HG02642 (cell line): ENCODE results near the gene RYR2.

Source experiments
- ATAC-seq: cut with Tn5 transposase; IDR thresholded peaks from one replicate; pipeline ENCODE4 v1.9.1; 2021; ENCODE audit warnings: mild to moderate bottlenecking; ENCODE audit not compliant: unreplicated experiment, poor library complexity

The RYR2 gene

DNA sequence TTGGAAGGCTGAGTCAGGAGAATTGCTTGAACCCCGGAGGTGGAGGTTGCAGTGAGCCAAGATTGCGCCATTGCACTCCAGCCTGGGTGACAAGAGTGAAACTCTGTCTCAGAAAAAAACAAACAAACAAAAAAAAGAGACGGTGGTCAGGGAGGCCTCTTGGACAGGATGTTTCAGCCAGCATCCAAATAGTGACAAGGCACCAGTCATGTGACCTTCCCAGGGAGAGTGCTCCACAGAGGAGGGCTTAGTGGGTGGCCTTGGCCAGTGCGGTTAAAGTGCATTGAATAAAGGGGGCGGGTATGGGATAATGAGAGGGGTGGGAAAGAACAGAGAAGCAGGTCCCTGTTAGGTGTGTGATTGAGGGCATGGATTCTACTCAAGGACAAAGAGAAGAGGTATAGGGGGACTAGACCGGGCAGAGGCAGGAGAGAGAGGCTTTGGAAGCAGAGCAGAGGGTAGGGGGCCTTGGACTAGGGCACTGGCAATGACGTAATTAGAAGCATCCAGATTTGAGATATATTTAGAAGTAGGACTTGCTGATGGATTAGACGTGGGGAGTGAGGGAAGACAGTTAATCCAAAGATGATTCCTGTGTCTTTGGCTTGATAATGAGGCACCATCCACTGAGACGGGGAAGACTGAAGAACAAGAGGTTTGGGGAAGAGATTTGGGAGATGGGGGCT lies 12.0 kb upstream of the RYR2 start:
- no peak for ATAC-seq

GRCh38 chr1:237031480-237031879 lies 10.5 kb upstream of the RYR2 start:
- ATAC-seq, result no peak

GRCh38 chr1:237032029-237032428 lies 10.0 kb upstream of the RYR2 start:
- ATAC-seq, result peak; percentile 86

- no peak for ATAC-seq
Observed at GRCh38 chr1:237033061-237033460, 8.9 kb upstream of the RYR2 start.

GRCh38 chr1:237033804-237034203 lies 8.2 kb upstream of the RYR2 start:
- no peak for ATAC-seq

- no peak for ATAC-seq
Observed at GRCh38 chr1:237035759-237036158, 6.2 kb upstream of the RYR2 start.

DNA sequence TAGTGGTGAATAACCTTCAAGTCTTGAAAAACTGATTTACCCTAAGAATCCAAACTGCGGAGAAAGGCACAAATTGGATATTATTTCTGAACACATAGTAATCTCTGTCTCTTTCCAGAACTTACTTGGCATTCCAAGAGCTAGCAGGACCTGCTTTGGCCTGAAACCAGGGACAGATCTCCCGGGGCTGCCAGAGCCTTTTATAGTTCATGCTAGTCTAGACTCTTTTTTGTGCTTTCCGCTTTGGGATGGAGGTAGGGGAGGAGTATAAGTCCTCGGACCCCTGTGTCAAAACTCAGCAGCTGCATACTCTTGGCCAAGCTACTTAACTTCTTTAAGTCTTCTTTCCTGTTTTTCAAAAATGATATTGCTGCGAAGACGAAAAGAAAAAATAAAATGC lies 3.8 kb upstream of the RYR2 start:
- no peak for ATAC-seq

DNA sequence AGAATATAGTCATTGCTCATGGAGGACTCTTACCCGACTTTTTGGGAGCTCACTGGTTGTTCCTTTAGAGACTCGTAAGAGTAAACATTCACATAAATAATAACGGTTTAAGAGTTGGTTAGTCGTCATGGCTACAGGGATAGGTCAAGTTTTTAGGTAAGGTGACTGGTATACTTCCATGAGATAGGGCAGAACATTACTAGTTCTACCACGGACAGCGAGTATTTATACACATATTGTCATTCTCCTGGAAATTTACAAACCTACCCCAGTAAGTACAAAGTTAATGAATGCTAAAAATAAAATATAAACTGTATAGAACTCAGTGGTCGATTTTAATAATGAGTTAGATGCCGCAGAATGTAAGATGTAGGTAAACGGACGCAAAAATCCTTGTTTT lies 1.2 kb upstream of the RYR2 start:
- no peak for ATAC-seq

DNA sequence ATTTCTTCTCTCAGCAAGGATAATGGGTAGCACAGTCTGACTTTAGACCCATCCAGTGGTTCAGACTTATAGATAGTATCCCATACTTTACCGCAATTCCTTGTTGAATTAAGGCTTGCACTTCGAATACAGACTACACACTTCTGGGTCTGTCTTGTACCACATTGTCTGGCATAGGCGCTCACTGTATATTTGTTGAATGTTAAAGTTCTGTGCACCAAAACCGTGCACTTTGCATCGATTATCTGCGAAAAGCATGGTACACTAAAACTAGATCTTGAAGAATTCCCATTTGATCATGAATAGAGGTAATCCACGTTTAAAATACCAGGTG lies 556 bp upstream of the RYR2 start:
- no peak for ATAC-seq

DNA sequence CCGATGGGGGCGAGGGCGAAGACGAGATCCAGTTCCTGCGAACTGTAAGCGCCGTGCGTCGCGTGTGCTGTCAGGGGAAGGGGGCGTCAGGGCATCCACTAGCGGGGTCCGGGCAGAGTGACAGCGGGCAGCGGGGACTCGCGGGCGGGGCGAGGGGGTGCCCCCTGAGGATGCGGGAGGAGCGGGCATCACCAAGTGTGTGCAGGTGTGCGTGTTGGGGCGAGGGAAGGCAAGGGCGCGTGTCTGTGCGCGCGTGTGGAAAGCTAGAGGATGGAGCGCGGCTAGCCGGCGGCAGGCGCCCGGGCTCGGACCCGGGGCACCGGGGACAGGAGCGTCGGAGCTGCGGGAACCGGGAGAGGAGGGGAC lies 525 bp downstream of the RYR2 start:
- no peak for ATAC-seq

DNA sequence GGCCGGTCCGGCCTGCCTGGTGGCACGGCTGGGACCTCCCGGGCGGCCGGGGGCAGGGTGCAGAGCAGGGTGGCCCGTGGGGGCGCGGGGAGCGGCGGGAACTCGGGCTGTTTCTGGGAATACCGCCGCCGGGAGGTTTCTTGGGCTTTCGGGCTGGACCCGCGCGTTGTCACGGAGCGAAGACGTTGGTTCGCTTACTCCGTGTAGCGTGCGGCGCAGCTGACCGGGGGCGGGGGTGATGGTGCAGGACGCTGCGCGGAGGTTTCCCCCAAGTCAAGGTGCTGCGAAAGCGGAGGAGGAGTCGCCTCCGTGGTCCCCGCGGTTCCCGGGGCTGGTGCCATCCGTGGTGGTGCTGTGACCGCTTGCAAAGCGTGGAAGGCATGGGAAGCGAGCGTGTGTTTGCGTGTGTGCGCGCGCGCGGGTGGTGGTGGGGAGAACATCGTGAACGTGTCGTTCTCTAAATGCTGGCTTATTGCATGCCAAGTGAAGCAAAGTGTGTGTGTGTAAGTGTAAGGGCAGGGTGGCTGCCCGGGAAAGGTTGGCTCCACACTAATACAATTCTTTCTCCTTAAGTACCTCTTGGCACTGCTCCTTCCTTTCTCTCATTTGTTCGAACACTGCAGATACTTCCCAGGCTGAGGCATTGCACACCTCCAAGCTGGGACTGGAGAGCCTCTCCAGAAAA lies 1.1 kb downstream of the RYR2 start:
- no peak for ATAC-seq

DNA sequence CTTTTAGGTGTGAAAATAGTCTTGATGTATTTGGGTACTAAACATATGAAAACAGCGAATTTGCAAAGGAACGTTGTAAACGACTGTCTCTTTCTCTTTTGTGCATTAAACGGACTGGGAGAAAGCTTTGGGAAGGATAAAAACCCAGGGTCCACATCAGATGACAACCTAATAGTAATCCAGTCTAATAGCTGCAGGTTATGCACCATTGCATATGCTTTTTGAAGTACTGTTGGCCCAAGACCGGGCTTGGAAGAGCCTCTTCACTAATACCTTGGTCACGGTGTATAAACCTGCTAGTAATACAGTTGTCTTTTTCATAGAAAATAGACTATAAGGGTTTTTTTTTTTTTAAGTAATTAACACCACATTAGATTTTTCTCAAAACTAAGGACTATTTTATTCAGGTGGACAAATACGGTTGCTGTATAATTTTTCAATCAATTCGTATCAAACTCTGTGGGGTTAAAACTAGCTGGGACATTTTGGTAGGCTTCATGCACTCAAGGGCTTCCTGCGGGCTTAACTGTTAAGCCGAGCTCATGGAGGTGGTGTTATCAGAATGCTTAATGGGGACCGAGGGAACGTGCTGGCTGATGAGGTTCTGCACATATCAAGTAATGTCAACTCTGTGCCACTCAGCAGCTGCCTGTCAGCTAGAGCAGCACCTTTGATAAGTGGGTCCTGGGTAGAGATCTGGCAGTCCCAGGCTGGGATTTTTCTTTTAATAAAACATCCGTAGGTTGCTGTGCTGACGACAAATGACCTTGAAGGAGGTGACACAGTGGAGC lies 2.1 kb downstream of the RYR2 start:
- no peak for ATAC-seq

GRCh38 chr1:237045278-237046016 lies 3.5 kb downstream of the RYR2 start:
- ATAC-seq, result no peak

GRCh38 chr1:237048803-237049202 lies 6.8 kb downstream of the RYR2 start:
- no peak for ATAC-seq

GRCh38 chr1:237050185-237050584 lies 8.2 kb downstream of the RYR2 start:
- no peak for ATAC-seq

GRCh38 chr1:237050915-237051314 lies 8.9 kb downstream of the RYR2 start:
- no peak for ATAC-seq

DNA sequence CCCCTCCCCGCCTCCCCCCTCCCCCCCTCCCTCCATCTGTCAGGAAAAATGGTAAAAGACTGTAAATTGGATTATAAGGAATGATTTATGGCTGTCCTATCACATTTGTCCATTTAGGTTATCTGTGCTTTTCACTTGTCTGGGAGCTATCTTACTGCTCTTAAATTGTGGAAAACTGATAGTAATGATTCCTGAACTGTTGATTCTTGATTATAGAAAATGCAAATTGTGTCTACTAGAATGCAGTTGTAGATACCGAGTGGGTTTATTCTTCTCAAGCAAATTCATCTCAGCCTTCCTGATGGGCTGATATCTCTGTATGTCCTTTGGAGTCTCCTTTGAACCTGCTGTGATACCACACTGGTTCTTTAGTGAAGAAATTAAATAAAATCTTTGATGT lies 12.3 kb downstream of the RYR2 start:
- ATAC-seq, result no peak

DNA sequence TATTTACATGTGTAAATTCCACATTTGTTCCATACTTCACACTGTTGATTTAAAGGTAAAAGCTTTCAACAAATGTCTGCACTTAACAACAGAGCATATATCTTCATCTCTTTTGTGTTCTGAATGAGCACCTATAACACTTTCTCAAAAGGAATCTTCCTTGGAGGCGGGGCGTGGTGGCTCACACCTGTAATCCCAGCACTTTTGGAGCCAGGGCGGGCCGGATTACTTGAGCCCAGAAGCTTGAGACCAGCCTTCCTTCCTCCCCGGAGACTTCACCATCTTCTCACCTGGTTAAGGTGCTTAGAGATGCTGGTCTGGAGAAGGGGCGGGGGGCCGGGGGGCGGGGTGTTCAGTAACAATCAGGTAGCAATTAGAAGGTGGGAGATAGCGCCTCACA lies 16.5 kb downstream of the RYR2 start:
- ATAC-seq, result no peak

GRCh38 chr1:237059244-237059643 lies 17.3 kb downstream of the RYR2 start:
- no peak for ATAC-seq

DNA sequence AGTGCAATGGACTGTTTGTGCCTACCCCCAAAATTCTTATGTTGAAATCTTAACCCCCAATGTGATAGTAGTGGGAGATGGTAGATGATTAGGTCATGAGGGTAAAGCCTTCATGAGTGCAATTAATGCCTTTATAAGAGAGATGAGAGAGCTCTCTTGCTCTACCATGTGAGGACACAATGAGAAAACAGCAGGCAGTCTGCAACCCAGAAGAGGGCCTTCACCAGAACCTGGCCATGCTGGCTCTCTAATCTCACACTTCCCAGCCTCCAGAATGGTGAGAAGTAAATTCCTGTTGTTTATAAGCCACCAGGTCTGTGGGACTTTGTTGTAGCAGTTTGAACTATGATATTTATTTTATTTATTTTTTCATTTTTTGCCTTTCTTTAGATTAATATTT lies 21.0 kb downstream of the RYR2 start:
- ATAC-seq, result no peak

DNA sequence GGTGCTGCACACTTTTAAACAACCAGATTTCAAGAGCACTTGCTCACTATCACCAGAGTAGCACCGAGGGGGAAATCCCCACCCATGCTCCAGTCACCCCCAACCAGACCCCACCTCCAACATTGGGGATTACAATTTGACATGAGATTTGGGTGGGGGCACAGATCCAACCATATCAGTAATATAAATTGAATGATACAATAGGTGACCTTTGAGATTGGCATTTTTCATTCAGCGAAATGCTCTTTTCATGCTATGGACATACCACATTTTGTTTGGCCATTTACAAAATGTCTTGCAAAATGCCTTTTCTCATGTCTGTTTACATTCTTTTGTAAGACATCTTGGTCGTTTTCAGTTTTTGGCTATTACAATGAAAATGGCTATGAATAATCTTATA lies 23.9 kb downstream of the RYR2 start:
- no peak for ATAC-seq
